OCI-LY1 (cell line): Measurements from ENCODE around the gene MTERF1.

Experiments
- H2AFZ ChIP-seq: fragments of 200-600 bp; sonication (generic), shearing (Covaris generic); 2 replicates; pipeline ENCODE4 v1.6.0; 2014; ENCODE audit warnings: antibody characterized with exemption, mild to moderate bottlenecking, low read length
- H3F3A ChIP-seq: fragments of 200-600 bp; sonication (generic), shearing (Covaris generic); 2 replicates; pipeline ENCODE4 v1.6.0; 2014; ENCODE audit warnings: mild to moderate bottlenecking, antibody characterized with exemption, low read length, moderate library complexity; ENCODE audit not compliant: insufficient read depth
- H3K27ac ChIP-seq: fragments of 200-600 bp; sonication (generic); 2 replicates; pipeline ENCODE4 v1.5.1; 2014; ENCODE audit warnings: low read length, mixed run types, mild to moderate bottlenecking, low read depth; ENCODE audit not compliant: poor library complexity, severe bottlenecking
- H3K27me3 ChIP-seq: fragments of 200-600 bp; sonication (generic); 2 replicates; pipeline ENCODE4 v1.6.0; 2014; ENCODE audit warnings: antibody characterized with exemption, mild to moderate bottlenecking, low read length, moderate library complexity; ENCODE audit not compliant: insufficient read depth
- H3K36me3 ChIP-seq: fragments of 200-600 bp; sonication (generic); 2 replicates; pipeline ENCODE4 v1.6.1; 2014; ENCODE audit warnings: mild to moderate bottlenecking, antibody characterized with exemption, low read length, moderate library complexity, mixed read lengths; ENCODE audit not compliant: insufficient read depth
- H3K4me1 ChIP-seq: fragments of 200-600 bp; sonication (generic); 2 replicates; pipeline ENCODE4 v1.5.1; 2014; ENCODE audit warnings: mild to moderate bottlenecking, low read length, moderate library complexity; ENCODE audit not compliant: insufficient read depth, severe bottlenecking
- H3K4me2 ChIP-seq: fragments of 200-600 bp; sonication (generic), shearing (Covaris generic); 2 replicates; pipeline ENCODE4 v1.6.1; 2014; ENCODE audit warnings: low read length
- H3K4me3 ChIP-seq: fragments of 200-600 bp; sonication (generic); 2 replicates; pipeline ENCODE4 v1.5.1; 2014; ENCODE audit warnings: low read length, low read depth, mild to moderate bottlenecking, mixed read lengths; ENCODE audit not compliant: poor library complexity, severe bottlenecking
- H3K79me2 ChIP-seq: fragments of 200-600 bp; shearing (Covaris generic); 2 replicates; pipeline ENCODE4 v1.6.1; 2016; ENCODE audit warnings: mixed run types, low read length, mixed read lengths; ENCODE audit not compliant: insufficient read depth
- H3K9ac ChIP-seq: fragments of 200-600 bp; sonication (generic), shearing (Covaris generic); 2 replicates; pipeline ENCODE4 v1.6.1; 2014; ENCODE audit warnings: mild to moderate bottlenecking, low read length, mixed read lengths
- H3K9me2 ChIP-seq: fragments of 200-600 bp; sonication (generic), shearing (Covaris generic); 2 replicates; pipeline ENCODE4 v1.6.1; 2014; ENCODE audit warnings: low read depth, mild to moderate bottlenecking, low read length, mixed read lengths
- H3K9me3 ChIP-seq: fragments of 200-600 bp; shearing (Covaris generic); 2 replicates; pipeline ENCODE4 v1.6.1; 2014; ENCODE audit warnings: low read length, mixed read lengths
- H4K20me1 ChIP-seq: fragments of 200-600 bp; sonication (generic), shearing (Covaris generic); 2 replicates; pipeline ENCODE4 v1.6.0; 2016; ENCODE audit warnings: mild to moderate bottlenecking, low read length; ENCODE audit not compliant: insufficient read depth
- EZH2 ChIP-seq: fragments of 200-600 bp; sonication (generic), shearing (Covaris generic); IDR thresholded peaks from 2 replicates; pipeline ENCODE4 v1.8.0; 2017; ENCODE audit warnings: borderline replicate concordance, mixed run types, mild to moderate bottlenecking, antibody characterized with exemption, low read length, moderate library complexity, mixed read lengths
- TF ChIP-seq, protein P1 (sequence below): fragments of 200-600 bp; sonication (generic), shearing (Covaris generic); IDR thresholded peaks from 2 replicates; pipeline ENCODE4 v1.5.1; 2017; ENCODE audit warnings: mild to moderate bottlenecking, antibody characterized with exemption, low read length, moderate library complexity, mixed read lengths

MTERF1 gene

DNA sequence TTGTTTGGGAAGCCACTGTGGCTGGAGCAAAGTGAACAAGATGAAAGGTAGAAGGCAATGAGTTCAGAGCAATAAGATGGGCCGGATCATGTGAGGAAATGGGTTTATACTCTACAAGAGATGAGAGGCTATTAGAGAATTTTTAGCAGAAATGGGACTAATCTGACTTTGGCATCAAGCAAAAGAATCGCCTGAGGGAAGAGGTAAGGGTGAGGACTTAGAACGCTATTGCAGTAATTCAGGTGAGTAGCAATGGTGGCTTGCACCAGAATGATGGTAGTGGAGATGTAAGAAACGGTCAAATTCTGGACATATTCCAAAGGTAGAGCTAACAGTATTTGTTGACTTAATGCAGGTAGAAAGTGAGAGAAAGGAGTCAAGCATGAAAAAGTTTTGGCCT, 30.6 kb upstream of the MTERF1 start:
- H3K4me2 ChIP-seq, result no peak overlapping the region
- H3K4me3 ChIP-seq, result no peak overlapping the region
- no peaks in the 10 kb centered on the region for H3F3A ChIP-seq
- H3K9me2 ChIP-seq, result no peaks in the 10 kb centered on the region
- H3K27me3 ChIP-seq, result no peaks in the 10 kb centered on the region
- no peak overlapping the region for H3K27ac ChIP-seq
- no peaks in the 10 kb centered on the region for H3K79me2 ChIP-seq
- H3K9me3 ChIP-seq, result no peaks in the 10 kb centered on the region
- H3K9ac ChIP-seq, result no peak overlapping the region
- peaks cover 6% of the 10 kb centered on the region for H3K4me1 ChIP-seq
- no peaks in the 10 kb centered on the region for H4K20me1 ChIP-seq
- H3K36me3 ChIP-seq, result no peaks in the 10 kb centered on the region
- no peak overlapping the region for H2AFZ ChIP-seq
- TF ChIP-seq, protein P1, sequence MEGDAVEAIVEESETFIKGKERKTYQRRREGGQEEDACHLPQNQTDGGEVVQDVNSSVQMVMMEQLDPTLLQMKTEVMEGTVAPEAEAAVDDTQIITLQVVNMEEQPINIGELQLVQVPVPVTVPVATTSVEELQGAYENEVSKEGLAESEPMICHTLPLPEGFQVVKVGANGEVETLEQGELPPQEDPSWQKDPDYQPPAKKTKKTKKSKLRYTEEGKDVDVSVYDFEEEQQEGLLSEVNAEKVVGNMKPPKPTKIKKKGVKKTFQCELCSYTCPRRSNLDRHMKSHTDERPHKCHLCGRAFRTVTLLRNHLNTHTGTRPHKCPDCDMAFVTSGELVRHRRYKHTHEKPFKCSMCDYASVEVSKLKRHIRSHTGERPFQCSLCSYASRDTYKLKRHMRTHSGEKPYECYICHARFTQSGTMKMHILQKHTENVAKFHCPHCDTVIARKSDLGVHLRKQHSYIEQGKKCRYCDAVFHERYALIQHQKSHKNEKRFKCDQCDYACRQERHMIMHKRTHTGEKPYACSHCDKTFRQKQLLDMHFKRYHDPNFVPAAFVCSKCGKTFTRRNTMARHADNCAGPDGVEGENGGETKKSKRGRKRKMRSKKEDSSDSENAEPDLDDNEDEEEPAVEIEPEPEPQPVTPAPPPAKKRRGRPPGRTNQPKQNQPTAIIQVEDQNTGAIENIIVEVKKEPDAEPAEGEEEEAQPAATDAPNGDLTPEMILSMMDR, result no peak
- TF ChIP-seq EZH2, result no peak

DNA sequence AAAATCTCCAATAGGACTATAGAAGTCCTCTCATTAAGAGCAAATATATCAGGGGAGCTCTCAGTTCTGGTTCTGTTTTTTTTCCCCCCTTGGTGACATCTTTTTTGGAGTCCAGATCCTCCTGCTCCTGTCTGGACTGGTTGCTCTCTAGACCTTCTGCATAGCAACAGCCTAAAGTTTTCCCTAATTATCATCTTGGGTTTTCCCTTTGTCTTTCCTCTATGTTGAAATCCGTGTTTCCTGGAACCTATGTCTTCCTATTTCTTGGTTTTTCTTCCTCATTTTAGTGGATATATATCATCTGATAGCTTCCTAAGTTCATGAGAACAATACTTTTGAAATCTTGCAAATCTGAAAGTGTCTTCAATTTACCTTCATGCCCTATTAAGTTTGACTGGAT, 29.7 kb upstream of the MTERF1 start:
- Histone ChIP-seq H3K27ac (no peak overlapping the region), H4K20me1 (no peaks in the 10 kb centered on the region), H3K4me2 (no peak overlapping the region), H3K9ac (no peak overlapping the region), H3K27me3 (no peaks in the 10 kb centered on the region), H3K79me2 (no peaks in the 10 kb centered on the region), H3F3A (no peaks in the 10 kb centered on the region), H3K9me3 (no peaks in the 10 kb centered on the region), H3K4me1 (peaks cover 6% of the 10 kb centered on the region), H3K9me2 (no peaks in the 10 kb centered on the region), H3K4me3 (no peak overlapping the region), H2AFZ (no peak overlapping the region), H3K36me3 (no peaks in the 10 kb centered on the region)
- TF ChIP-seq EZH2, result no peak
- TF ChIP-seq, protein P1, result no peak

DNA sequence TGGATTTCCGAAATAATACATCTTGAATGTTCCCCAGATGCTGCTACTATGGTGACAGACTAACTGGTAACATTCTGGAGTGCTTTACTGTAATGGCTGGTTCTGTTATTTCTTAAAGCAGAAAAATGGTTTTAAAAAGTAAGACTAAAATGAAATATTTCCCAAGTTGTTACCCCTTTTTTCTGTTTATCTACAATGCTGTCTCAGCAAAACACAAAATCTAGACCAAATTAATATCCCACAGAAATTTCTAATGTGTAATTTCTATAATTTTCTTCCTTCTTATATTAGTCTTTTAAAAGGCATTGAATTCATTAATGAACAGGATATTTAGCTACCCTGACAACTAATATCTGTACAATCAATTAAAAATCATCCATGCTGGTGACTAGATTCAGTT, 19.1 kb upstream of the MTERF1 start:
- H3K9me3 ChIP-seq, result no peaks in the 10 kb centered on the region
- no peak overlapping the region for H3K4me3 ChIP-seq
- no peaks in the 10 kb centered on the region for H3K27me3 ChIP-seq
- no peak overlapping the region for H3K27ac ChIP-seq
- H3K4me1 ChIP-seq, result no peaks in the 10 kb centered on the region
- no peaks in the 10 kb centered on the region for H4K20me1 ChIP-seq
- no peak overlapping the region for H3K4me2 ChIP-seq
- no peaks in the 10 kb centered on the region for H3K79me2 ChIP-seq
- H3F3A ChIP-seq, result no peaks in the 10 kb centered on the region
- no peak overlapping the region for H3K9ac ChIP-seq
- no peak overlapping the region for H2AFZ ChIP-seq
- H3K36me3 ChIP-seq, result no peaks in the 10 kb centered on the region
- TF ChIP-seq, protein P1, result no peak
- TF ChIP-seq EZH2, result no peak
- H3K9me2 ChIP-seq, result no peaks in the 10 kb centered on the region
